H1 (cell line): ENCODE results near the gene JAG1. TPM values are rescaled to one million over a fixed set of nuclear protein-coding genes. Genes with fewer than 3 reads are reported as not detected.

ENCODE experiments used
- CTCF ChIA-PET: fragments of 300-600 bp; sonication (Branson Sonifier 250); formaldehyde crosslinking; loops from one replicate; lab custom pipeline; 2021; ENCODE audit not compliant: partially characterized antibody; lab: Charles Lee
- POLR2A ChIA-PET: fragments of 300-600 bp; sonication (Branson Sonifier 250); formaldehyde crosslinking; loops from one replicate; lab custom pipeline; 2021; ENCODE audit warnings: inconsistent platforms; ENCODE audit not compliant: partially characterized antibody; lab: Charles Lee
- DNase-seq, 2 experiments: peaks; one replicate each; pipeline versions ENCODE4 v3.0.0 to v3.0.0-alpha.2; 2010 to 2022; ENCODE audit warnings: low spot score in 2 of 2, low read depth in 1 of 2, mixed read lengths in 1 of 2
- FAIRE-seq: peaks from 2 replicates; lab custom pipeline; 2011; peaks lifted over from hg19 to GRCh38; lab: Jason Lieb, UNC
- H2AFZ ChIP-seq: 2 replicates; pipeline ENCODE4 v1.8.1; 2012; ENCODE audit warnings: low read length, inconsistent platforms
- H2AK5ac ChIP-seq: 2 replicates; pipeline ENCODE4 v1.6.1; 2013; ENCODE audit warnings: low read depth, low read length
- H2BK120ac ChIP-seq: replicated peaks from 2 replicates; pipeline ENCODE3; 2013; ENCODE audit warnings: low read depth, low read length, inconsistent platforms
- H2BK12ac ChIP-seq: 2 replicates; pipeline ENCODE4 v1.6.1; 2013; ENCODE audit warnings: low read depth, low read length
- H2BK15ac ChIP-seq: 2 replicates; pipeline ENCODE4 v1.6.1; 2013; ENCODE audit warnings: low read length
- H2BK20ac ChIP-seq: 2 replicates; pipeline ENCODE4 v1.6.1; 2013; ENCODE audit warnings: low read length
- H2BK5ac ChIP-seq: 2 replicates; pipeline ENCODE4 v1.6.1; 2013; ENCODE audit warnings: low read depth, low read length
- H3K14ac ChIP-seq: 2 replicates; pipeline ENCODE4 v1.6.1; 2013; ENCODE audit warnings: inconsistent platforms; ENCODE audit not compliant: insufficient read length
- H3K18ac ChIP-seq: 2 replicates; pipeline ENCODE4 v1.6.1; 2013; ENCODE audit warnings: low read length; ENCODE audit errors: extremely low read depth
- H3K23ac ChIP-seq: 2 replicates; pipeline ENCODE4 v1.6.1; 2013; ENCODE audit warnings: inconsistent platforms; ENCODE audit not compliant: insufficient read length
- H3K23me2 ChIP-seq: 2 replicates; pipeline ENCODE4 v1.6.1; 2013; ENCODE audit warnings: low read depth, low read length
- H3K27ac ChIP-seq: 2 replicates; pipeline ENCODE4 v1.6.1; 2011; ENCODE audit warnings: low read depth, low read length, inconsistent platforms
- H3K27me3 ChIP-seq, 4 experiments: replicated peaks in 1 of 4; 1 replicate in 1 of 4; 2 replicates in 3 of 4; pipeline versions ENCODE4 v1.6.1 to v1.8.1; 2011 to 2013; ENCODE audit warnings: low read length in 3 of 4, mild to moderate bottlenecking in 3 of 4, inconsistent platforms in 2 of 4, mixed read lengths in 2 of 4, moderate library complexity in 1 of 4; ENCODE audit not compliant: control insufficient read depth in 3 of 4, insufficient read depth in 3 of 4; ENCODE audit errors: extremely low read depth in 1 of 4
- H3K36me3 ChIP-seq, 4 experiments: 2 replicates each; pipeline versions ENCODE4 v1.6.1 to v1.8.1; 2011 to 2013; ENCODE audit warnings: mild to moderate bottlenecking in 4 of 4, low read length in 3 of 4, moderate library complexity in 2 of 4, control low read depth in 1 of 4, inconsistent platforms in 1 of 4; ENCODE audit not compliant: insufficient read depth in 4 of 4, control insufficient read depth in 2 of 4
- H3K4ac ChIP-seq: replicated peaks from 2 replicates; pipeline ENCODE3; 2013; ENCODE audit warnings: low read length, low read depth, mixed read lengths, inconsistent platforms; ENCODE audit not compliant: insufficient read length
- H3K4me1 ChIP-seq, 4 experiments: replicated peaks in 1 of 4; 1 replicate in 1 of 4; 2 replicates in 3 of 4; pipeline versions ENCODE4 v1.6.1 to v1.8.1; 2011 to 2013; ENCODE audit warnings: low read length in 3 of 4, inconsistent platforms in 2 of 4, mixed read lengths in 1 of 4; ENCODE audit not compliant: insufficient read depth in 4 of 4, control insufficient read depth in 3 of 4
- H3K4me2 ChIP-seq, 2 experiments: 2 replicates each; pipeline versions ENCODE4 v1.6.1 to v1.8.1; 2011 to 2013; ENCODE audit warnings: low read depth in 2 of 2, low read length in 2 of 2, control low read depth in 1 of 2, inconsistent platforms in 1 of 2, mild to moderate bottlenecking in 1 of 2; ENCODE audit not compliant: insufficient read depth in 1 of 2
- H3K4me3 ChIP-seq, 4 experiments: fragments of 200-600, 300-600 bp in 1 of 4; sonication (generic), shearing (Covaris generic), sonication (Bioruptor Twin) in 1 of 4; 2 replicates each; pipeline versions ENCODE4 v1.5.1 to v1.8.1; 2011 to 2016; ENCODE audit warnings: low read length in 4 of 4, low read depth in 3 of 4, control low read depth in 2 of 4, inconsistent platforms in 2 of 4, mild to moderate bottlenecking in 2 of 4, mixed read lengths in 1 of 4, moderate library complexity in 1 of 4; ENCODE audit not compliant: insufficient read depth in 2 of 4; ENCODE audit errors: extremely low read depth in 1 of 4
- H3K56ac ChIP-seq: replicated peaks from 2 replicates; pipeline ENCODE3; 2013; ENCODE audit warnings: low read depth, mild to moderate bottlenecking, mixed read lengths, low read length, inconsistent platforms; ENCODE audit not compliant: insufficient read length
- H3K79me1 ChIP-seq: 2 replicates; pipeline ENCODE4 v1.6.1; 2013; ENCODE audit warnings: low read depth, low read length, control low read depth
- H3K79me2 ChIP-seq, 2 experiments: 2 replicates each; pipeline versions ENCODE4 v1.6.1 to v1.8.1; 2012 to 2013; ENCODE audit warnings: low read length in 2 of 2, mild to moderate bottlenecking in 2 of 2, inconsistent platforms in 1 of 2; ENCODE audit not compliant: insufficient read depth in 2 of 2, control insufficient read depth in 1 of 2
- H3K9ac ChIP-seq, 4 experiments: replicated peaks in 1 of 4; 1 replicate in 1 of 4; 2 replicates in 3 of 4; pipeline versions ENCODE4 v1.6.1 to v1.8.1; 2011 to 2013; ENCODE audit warnings: low read depth in 3 of 4, low read length in 3 of 4, control low read depth in 2 of 4, mild to moderate bottlenecking in 2 of 4, moderate library complexity in 2 of 4, inconsistent platforms in 1 of 4; ENCODE audit errors: extremely low read depth in 1 of 4
- H3K9me3 ChIP-seq, 2 experiments: 2 replicates each; pipeline versions ENCODE4 v1.6.1 to v1.8.1; 2012 to 2013; ENCODE audit warnings: mild to moderate bottlenecking in 2 of 2, moderate library complexity in 2 of 2, control low read depth in 1 of 2, inconsistent platforms in 1 of 2, low read depth in 1 of 2, low read length in 1 of 2, mixed read lengths in 1 of 2; ENCODE audit not compliant: insufficient read depth in 2 of 2
- H4K20me1 ChIP-seq, 2 experiments: replicated peaks in 1 of 2; 2 replicates each; pipeline versions ENCODE3 to v1.8.1; 2011 to 2013; ENCODE audit warnings: inconsistent platforms in 2 of 2, low read length in 2 of 2, mild to moderate bottlenecking in 1 of 2; ENCODE audit not compliant: insufficient read depth in 2 of 2, control insufficient read depth in 1 of 2
- H4K5ac ChIP-seq: 2 replicates; pipeline ENCODE4 v1.6.1; 2013; ENCODE audit warnings: low read length, low read depth, mixed read lengths, inconsistent platforms; ENCODE audit not compliant: insufficient read length
- H4K8ac ChIP-seq: 2 replicates; pipeline ENCODE4 v1.8.0; 2013; ENCODE audit warnings: mild to moderate bottlenecking, moderate library complexity, low read length, inconsistent platforms; ENCODE audit not compliant: insufficient read depth; ENCODE audit errors: extremely low read depth
- H4K91ac ChIP-seq: replicated peaks from 2 replicates; pipeline ENCODE3; 2013; ENCODE audit warnings: low read length, mixed read lengths, inconsistent platforms; ENCODE audit not compliant: insufficient read length
- KDM4A ChIP-seq: IDR thresholded peaks from one replicate; pipeline ENCODE4 v1.7.1; 2012; ENCODE audit warnings: low read depth, mild to moderate bottlenecking, moderate library complexity, low read length, inconsistent platforms; ENCODE audit not compliant: severe bottlenecking
- POLR2A ChIP-seq, 2 experiments: IDR thresholded peaks; 1 replicate in 1 of 2; 2 replicates in 1 of 2; pipeline ENCODE4 v1.6.1; 2011; ENCODE audit warnings: low read depth in 2 of 2, low read length in 2 of 2, mild to moderate bottlenecking in 2 of 2; ENCODE audit errors: control extremely low read depth in 1 of 2
- WGBS, 2 experiments: shearing (Covaris generic) in 1 of 2; methylation state at CpG; one replicate each; pipeline versions ENCODE4 v1.1.6 to v1.1.7; 2013 to 2015; ENCODE audit warnings: low lambda C conversion rate in 2 of 2, mixed read lengths in 2 of 2, inconsistent platforms in 1 of 2, low coverage in 1 of 2, missing lambda C conversion rate in 1 of 2; ENCODE audit not compliant: insufficient replicate concordance in 2 of 2, insufficient coverage in 1 of 2, insufficient read length in 1 of 2; ENCODE audit errors: extremely low coverage in 1 of 2, missing lambda C conversion rate in 1 of 2; 5-methylcytosine and 5-hydroxymethylcytosine counted together
- polyA plus RNA-seq, 7 experiments: library from polyadenylated mRNA; depleted of rRNA in 3 of 7; stranded (reverse) in 5 of 7; unstranded in 2 of 7; fragments of >200 nt in 5 of 7; fragments of 200-250 nt in 2 of 7; gene quantifications; 1 replicate in 5 of 7; 2 replicates in 1 of 7; 4 replicates in 1 of 7; pipeline versions ENCODE4 v1.2.1 to v1.2.3, GENCODE V29; 2011 to 2013; ENCODE audit warnings: missing spikeins in 2 of 7, mixed read lengths in 2 of 7
- total RNA-seq: library from RNA; stranded (reverse); fragmentation: NEBNext Ultra II Directional; extraction: Animal tissue kit (Norgen Biotek cat#: 25700); gene quantifications from 2 replicates; pipeline ENCODE4 v1.2.1, GENCODE V29; 2021

Gene JAG1
- total and polyA plus RNA-seq, 2 of the 8 experiments (the other 6 are each of a cell fraction or from before 2014, with no cell fraction given) = 13.5 to 27.3 TPM

GRCh38 chr20:10639737-10640556 is 33.9 kb downstream of the JAG1 start:
- WGBS, 2 experiments = 93% methylated on average over 18 of the region's 18 CpGs; no CpG with 5 or more reads in 1 of the 2 experiments
- H3K23me2 ChIP-seq = no peaks in the 10 kb centered on the region; the same call in 1 of the 2 replicates
- H3K79me1 ChIP-seq = peaks cover 3% of the 10 kb centered on the region
- DNase-seq (no peak), FAIRE-seq (no peak)
- 0 out of 3 replicates have a peak, but pooled peaks of 1 of the 2 experiments have one; percentile 23 for TF ChIP-seq POLR2A (IDR thresholded peaks at IDR 0.05; ENCODE audit: control extremely low read depth in 1 of 2, low read depth in 2 of 2, low read length in 2 of 2)
- TF ChIP-seq KDM4A = no peak
- H3K4me1 ChIP-seq = peaks cover 9 to 20% (median 11%) of the 10 kb centered on the region in 4 experiments
- H3K9me3 ChIP-seq = no peaks in the 10 kb centered on the region
- H3K79me2 ChIP-seq = no peaks in the 10 kb centered on the region
- H2BK15ac ChIP-seq = no peak overlapping the region
- H4K5ac ChIP-seq = no peak overlapping the region
- peaks cover 1 to 7% of the 10 kb centered on the region in 2 experiments for H4K20me1 ChIP-seq
- H2BK12ac ChIP-seq = no peak overlapping the region
- H2BK20ac ChIP-seq = no peak overlapping the region
- H3K18ac ChIP-seq = 0 out of 2 replicates have a peak overlapping the region, but pooled peaks have one; percentile 6
- no peak overlapping the region for H2BK120ac ChIP-seq
- no peak overlapping the region for H3K9ac ChIP-seq
- no peak overlapping the region for H3K56ac ChIP-seq
- no peak overlapping the region for H3K4me2 ChIP-seq
- H2AFZ ChIP-seq = no peak overlapping the region
- no peak overlapping the region for H3K27ac ChIP-seq
- ChIA-PET POLR2A (interaction anchor here (1.0 to 1.8 kb wide), 4 partner anchors 8 to 31 kb away, joined by 3 to 7 read pairs (median 4); no protein-coding TSS in a partner anchor), CTCF (interaction anchor here (0.7 to 8.4 kb wide), 13 partner anchors 8 to 634 kb away, joined by 3 to 55 read pairs (median 4); partner anchors contain the start of gene JAG1)
- no peak overlapping the region for H3K4ac ChIP-seq
- peaks cover 26 to 68% (median 57%) of the 10 kb centered on the region in 4 experiments for H3K36me3 ChIP-seq
- no peak overlapping the region for H2AK5ac ChIP-seq
- no peak overlapping the region for H3K4me3 ChIP-seq
- no peak overlapping the region for H3K14ac ChIP-seq
- H4K8ac ChIP-seq = no peak overlapping the region; the same call in 1 of the 2 replicates
- H3K23ac ChIP-seq = no peak overlapping the region
- H2BK5ac ChIP-seq = no peak overlapping the region
- H3K27me3 ChIP-seq = no peaks in the 10 kb centered on the region; a peak in 1 of 7 replicates
- no peak overlapping the region for H4K91ac ChIP-seq
